ENCODE data around the gene CENPP. TPM values are rescaled to one million over a fixed set of nuclear protein-coding genes. Genes with fewer than 3 reads are reported as not detected.

Gene CENPP
- total RNA-seq, 1 donor from 2014 or later = 5.4 TPM

- no peaks in the 10 kb centered on the region for H3K9me3 ChIP-seq (replicated peaks)
- no peak for DNase-seq
- no peaks in the 10 kb centered on the region for H3K27me3 ChIP-seq (ENCODE audit: low read depth)
- TF ChIP-seq, protein P1, sequence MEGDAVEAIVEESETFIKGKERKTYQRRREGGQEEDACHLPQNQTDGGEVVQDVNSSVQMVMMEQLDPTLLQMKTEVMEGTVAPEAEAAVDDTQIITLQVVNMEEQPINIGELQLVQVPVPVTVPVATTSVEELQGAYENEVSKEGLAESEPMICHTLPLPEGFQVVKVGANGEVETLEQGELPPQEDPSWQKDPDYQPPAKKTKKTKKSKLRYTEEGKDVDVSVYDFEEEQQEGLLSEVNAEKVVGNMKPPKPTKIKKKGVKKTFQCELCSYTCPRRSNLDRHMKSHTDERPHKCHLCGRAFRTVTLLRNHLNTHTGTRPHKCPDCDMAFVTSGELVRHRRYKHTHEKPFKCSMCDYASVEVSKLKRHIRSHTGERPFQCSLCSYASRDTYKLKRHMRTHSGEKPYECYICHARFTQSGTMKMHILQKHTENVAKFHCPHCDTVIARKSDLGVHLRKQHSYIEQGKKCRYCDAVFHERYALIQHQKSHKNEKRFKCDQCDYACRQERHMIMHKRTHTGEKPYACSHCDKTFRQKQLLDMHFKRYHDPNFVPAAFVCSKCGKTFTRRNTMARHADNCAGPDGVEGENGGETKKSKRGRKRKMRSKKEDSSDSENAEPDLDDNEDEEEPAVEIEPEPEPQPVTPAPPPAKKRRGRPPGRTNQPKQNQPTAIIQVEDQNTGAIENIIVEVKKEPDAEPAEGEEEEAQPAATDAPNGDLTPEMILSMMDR (IDR thresholded peaks at IDR 0.05; ENCODE audit: borderline replicate concordance) = no peak
- no peak overlapping the region for H3K4me3 ChIP-seq
- no peaks in the 10 kb centered on the region for H3K36me3 ChIP-seq
- intact Hi-C loops (cut with micrococcal nuclease) = no loop called here
- no peak overlapping the region for H3K27ac ChIP-seq (replicated peaks)
- H3K4me1 ChIP-seq = peaks cover 19% of the 10 kb centered on the region
Observed at GRCh38 chr9:92513349-92513748, 187.6 kb downstream of the CENPP start.

GRCh38 chr9:92514635-92515034, 188.9 kb downstream of the CENPP start:
- DNase-seq = no peak

DNA sequence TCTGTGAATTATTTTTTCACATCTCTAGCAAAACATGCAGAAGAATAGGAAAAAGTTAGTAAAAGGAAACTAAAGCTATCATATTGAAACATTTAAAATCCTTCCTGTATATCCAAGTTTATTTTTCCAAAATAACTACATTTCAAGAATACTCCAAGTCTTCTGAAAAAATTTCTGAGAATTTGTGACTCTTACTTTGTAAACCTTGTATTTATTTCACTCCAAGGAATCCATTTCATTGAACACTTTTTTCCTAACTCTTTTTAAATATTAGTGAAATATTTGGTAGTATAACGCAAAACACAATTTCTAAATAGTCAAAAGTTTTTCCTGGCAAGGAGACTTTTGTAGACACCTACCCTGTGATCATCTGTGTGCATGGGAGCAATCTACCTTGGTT, 190.8 kb downstream of the CENPP start:
- intact Hi-C loops (cut with micrococcal nuclease) = no loop called here
- H3K9me3 ChIP-seq (replicated peaks) = no peaks in the 10 kb centered on the region

More at GRCh38 chr9:92514635-92515034, 188.9 kb downstream of the CENPP start:
- H3K27ac ChIP-seq (replicated peaks) = no peak overlapping the region
- no peak overlapping the region for H3K4me3 ChIP-seq
- intact Hi-C loops (cut with micrococcal nuclease) = no loop called here
- no peaks in the 10 kb centered on the region for H3K9me3 ChIP-seq (replicated peaks)
- no peaks in the 10 kb centered on the region for H3K36me3 ChIP-seq
- TF ChIP-seq, protein P1 (IDR thresholded peaks at IDR 0.05; ENCODE audit: borderline replicate concordance) = no peak
- H3K4me1 ChIP-seq = peaks cover 14% of the 10 kb centered on the region
- no peaks in the 10 kb centered on the region for H3K27me3 ChIP-seq (ENCODE audit: low read depth)

DNA sequence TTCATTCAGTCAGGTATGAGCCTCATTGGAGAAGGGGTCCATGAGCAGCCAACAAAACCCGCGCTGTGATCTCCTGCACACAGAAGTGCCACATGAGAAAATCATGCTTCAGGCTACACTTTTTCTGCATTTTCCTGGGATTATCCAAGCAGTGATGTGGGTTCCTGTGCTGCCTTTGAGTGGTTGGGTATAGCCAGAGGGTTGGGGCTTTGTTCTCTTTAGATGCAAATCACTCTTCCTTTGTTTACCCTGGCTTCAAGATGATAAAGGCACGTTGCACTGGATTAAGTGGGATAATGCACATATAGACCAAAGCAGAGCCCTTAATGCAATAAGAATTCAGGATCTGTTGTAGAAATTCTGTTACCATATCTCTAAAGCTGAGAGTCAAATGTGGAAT, 191.3 kb downstream of the CENPP start:
- Histone ChIP-seq H3K4me3 (no peak overlapping the region), H3K9me3 (replicated peaks) (no peaks in the 10 kb centered on the region), H3K4me1 (peaks cover 14% of the 10 kb centered on the region), H3K36me3 (no peaks in the 10 kb centered on the region), H3K27me3 (ENCODE audit: low read depth) (no peaks in the 10 kb centered on the region), H3K27ac (replicated peaks) (no peak overlapping the region)
- no peak for DNase-seq
- intact Hi-C loops (cut with micrococcal nuclease) = no loop called here
- TF ChIP-seq, protein P1 (IDR thresholded peaks at IDR 0.05; ENCODE audit: borderline replicate concordance) = no peak

More for the DNA sequence above, 190.8 kb downstream of the CENPP start:
- TF ChIP-seq, protein P1 (IDR thresholded peaks at IDR 0.05; ENCODE audit: borderline replicate concordance) = no peak
- H3K4me3 ChIP-seq = no peak overlapping the region
- H3K4me1 ChIP-seq = peaks cover 14% of the 10 kb centered on the region
- no peaks in the 10 kb centered on the region for H3K27me3 ChIP-seq (ENCODE audit: low read depth)
- no peaks in the 10 kb centered on the region for H3K36me3 ChIP-seq
- H3K27ac ChIP-seq (replicated peaks) = no peak overlapping the region
- DNase-seq = no peak

DNA sequence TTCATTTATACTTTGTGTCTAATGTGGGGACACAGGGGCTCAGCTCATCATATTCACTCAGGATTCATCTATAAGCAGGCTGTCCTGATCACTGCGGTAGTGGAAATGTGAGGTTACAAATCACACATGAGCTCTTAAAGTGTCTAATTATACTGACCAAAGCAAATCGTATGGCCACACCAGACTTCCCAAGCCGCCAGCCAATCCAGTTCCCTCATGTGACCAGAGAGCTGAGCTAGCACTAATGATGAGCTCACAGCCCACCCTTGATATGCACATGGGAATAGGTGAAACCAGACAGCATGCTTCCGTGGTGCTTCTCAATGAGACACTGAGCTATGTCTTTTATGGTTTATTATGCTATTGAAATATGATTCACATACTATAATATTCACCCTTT, 192.4 kb downstream of the CENPP start:
- Histone ChIP-seq H3K27me3 (ENCODE audit: low read depth) (no peaks in the 10 kb centered on the region), H3K36me3 (no peaks in the 10 kb centered on the region), H3K27ac (replicated peaks) (no peak overlapping the region), H3K9me3 (replicated peaks) (no peaks in the 10 kb centered on the region), H3K4me3 (no peak overlapping the region), H3K4me1 (peaks cover 7% of the 10 kb centered on the region)
- no peak for DNase-seq
- intact Hi-C loops (cut with micrococcal nuclease) = no loop called here
- TF ChIP-seq, protein P1 (IDR thresholded peaks at IDR 0.05; ENCODE audit: borderline replicate concordance) = no peak

GRCh38 chr9:92520837-92521236, 195.1 kb downstream of the CENPP start:
- H3K9me3 ChIP-seq (replicated peaks) = no peaks in the 10 kb centered on the region
- intact Hi-C loops (cut with micrococcal nuclease) = no loop called here
- H3K36me3 ChIP-seq = no peaks in the 10 kb centered on the region
- no peak overlapping the region for H3K27ac ChIP-seq (replicated peaks)
- DNase-seq = no peak
- no peaks in the 10 kb centered on the region for H3K27me3 ChIP-seq (ENCODE audit: low read depth)
- no peak overlapping the region for H3K4me3 ChIP-seq
- peaks cover 14% of the 10 kb centered on the region for H3K4me1 ChIP-seq
- TF ChIP-seq, protein P1 (IDR thresholded peaks at IDR 0.05; ENCODE audit: borderline replicate concordance) = no peak

Data from left ventricle myocardium inferior (tissue), 1 donor.